HCT116 (cell line): Measurements from ENCODE around the gene SF3A2. TPM values are rescaled to one million over a fixed set of nuclear protein-coding genes. Genes with fewer than 3 reads are reported as not detected.

Source experiments
- ATAC-seq: fragments of 200-7000 bp; cut with Tn5 transposase; 2 replicates; pipeline ENCODE4 v1.9.1; 2020; ENCODE audit warnings: mild to moderate bottlenecking, moderate library complexity
- BruUV-seq: library from RNA; stranded (reverse); fragments of 400-500 nt; replicated peaks from 2 replicates; lab custom pipeline; 2021; lab: Mats Ljungman, UMichigan
- CTCF ChIA-PET: fragments of 300-600 bp; sonication (Branson Sonifier 250); formaldehyde crosslinking; loops from one replicate; lab custom pipeline; 2021; ENCODE audit warnings: antibody characterized with exemption; lab: Charles Lee
- POLR2A ChIA-PET: fragments of 300-600, 350-600 bp; sonication (Branson Sonifier 250); formaldehyde crosslinking; loops from one replicate; lab custom pipeline; 2021; ENCODE audit warnings: antibody characterized with exemption; lab: Charles Lee
- RAD21 ChIA-PET, 2 experiments: fragments of 300-600 bp; sonication (Branson Sonifier 250); formaldehyde crosslinking; loops; one replicate each; lab custom pipeline; 2023; ENCODE audit warnings: low total read pairs in 2 of 2; ENCODE audit not compliant: uncharacterized antibody in 2 of 2, unreplicated experiment in 2 of 2, low non-redundant PET in 1 of 2; lab: Charles Lee
- DNase-seq: peaks from one replicate; pipeline ENCODE4 v3.0.0-alpha.2; 2010; ENCODE audit warnings: low read depth, low spot score
- H2AFZ ChIP-seq: fragments of 200-600 bp; shearing (Covaris generic), sonication (generic); 2 replicates; pipeline ENCODE4 v1.6.1; 2017; ENCODE audit warnings: low read depth, mixed run types, mixed read lengths, antibody characterized with exemption, low read length; ENCODE audit not compliant: poor library complexity, severe bottlenecking
- H3K27ac ChIP-seq: 2 replicates; pipeline ENCODE4 v1.5.1; 2012; ENCODE audit warnings: low read depth, low read length
- H3K27me3 ChIP-seq: fragments of 200-600 bp; sonication (generic); 2 replicates; pipeline ENCODE4 v1.6.1; 2016; ENCODE audit warnings: mixed run types, low read length, mixed read lengths; ENCODE audit not compliant: insufficient read depth
- H3K36me3 ChIP-seq, 2 experiments: fragments of 200-500 bp in 1 of 2; fragments of 200-600 bp in 1 of 2; sonication (Bioruptor generic) in 1 of 2; sonication (generic) in 1 of 2; 2 replicates each; pipeline versions ENCODE4 v1.5.1 to v1.6.1; 2014 to 2016; ENCODE audit warnings: low read length in 2 of 2, inconsistent platforms in 1 of 2, mixed read lengths in 1 of 2, mixed run types in 1 of 2; ENCODE audit not compliant: insufficient read depth in 2 of 2, control insufficient read depth in 1 of 2
- H3K4me1 ChIP-seq, 2 experiments: fragments of 200-600 bp in 1 of 2; sonication (generic) in 1 of 2; 2 replicates each; pipeline versions ENCODE4 v1.5.1 to v1.6.1; 2012 to 2017; ENCODE audit warnings: low read length in 2 of 2, inconsistent platforms in 1 of 2, mild to moderate bottlenecking in 1 of 2, mixed read lengths in 1 of 2, mixed run types in 1 of 2, moderate library complexity in 1 of 2; ENCODE audit not compliant: insufficient read depth in 2 of 2, control insufficient read depth in 1 of 2
- H3K4me2 ChIP-seq: fragments of 200-600 bp; sonication (generic); 2 replicates; pipeline ENCODE4 v1.6.1; 2017; ENCODE audit warnings: mixed run types, low read length, mixed read lengths
- H3K4me3 ChIP-seq, 2 experiments: fragments of 200-600 bp in 1 of 2; sonication (generic) in 1 of 2; replicated peaks in 1 of 2; 2 replicates each; pipeline ENCODE4 v1.5.1; 2011 to 2016; ENCODE audit warnings: low read length in 2 of 2, control low read depth in 1 of 2, low read depth in 1 of 2, mild to moderate bottlenecking in 1 of 2, mixed read lengths in 1 of 2, mixed run types in 1 of 2
- H3K79me2 ChIP-seq: fragments of 200-600 bp; sonication (generic); 2 replicates; pipeline ENCODE4 v1.6.1; 2017; ENCODE audit warnings: mild to moderate bottlenecking, mixed run types, low read length, moderate library complexity, mixed read lengths; ENCODE audit not compliant: insufficient read depth
- H3K9ac ChIP-seq: fragments of 200-600 bp; sonication (generic); 2 replicates; pipeline ENCODE4 v1.6.1; 2016; ENCODE audit warnings: low read length, mixed read lengths
- H3K9me2 ChIP-seq: fragments of 200-600 bp; sonication (generic), shearing (Covaris generic); 2 replicates; pipeline ENCODE4 v1.6.1; 2017; ENCODE audit warnings: mixed run types, mild to moderate bottlenecking, moderate library complexity; ENCODE audit not compliant: insufficient read depth
- H3K9me3 ChIP-seq, 2 experiments: fragments of 200-500 bp in 1 of 2; fragments of 200-600 bp in 1 of 2; sonication (Bioruptor generic) in 1 of 2; sonication (generic) in 1 of 2; 2 replicates each; pipeline ENCODE4 v1.6.1; 2014 to 2017; ENCODE audit warnings: low read length in 2 of 2, mixed read lengths in 2 of 2, inconsistent platforms in 1 of 2, low read depth in 1 of 2, mild to moderate bottlenecking in 1 of 2, mixed run types in 1 of 2, moderate library complexity in 1 of 2; ENCODE audit not compliant: control insufficient read depth in 1 of 2, insufficient read depth in 1 of 2
- H4K20me1 ChIP-seq: fragments of 200-600 bp; sonication (generic), shearing (Covaris generic); 2 replicates; pipeline ENCODE4 v1.6.1; 2017; ENCODE audit warnings: mixed run types, mild to moderate bottlenecking, moderate library complexity; ENCODE audit not compliant: insufficient read depth
- ELF1 ChIP-seq: IDR thresholded peaks from 2 replicates; pipeline ENCODE4 v1.6.1; 2012; ENCODE audit warnings: low read depth, borderline replicate concordance
- EZH2 ChIP-seq: fragments of 200-600 bp; sonication (generic); IDR thresholded peaks from 2 replicates; pipeline ENCODE4 v1.6.1; 2017; ENCODE audit warnings: antibody characterized with exemption, mixed run types
- JUND ChIP-seq: IDR thresholded peaks from 2 replicates; pipeline ENCODE4 v1.6.1; 2012
- RAD21 ChIP-seq: IDR thresholded peaks from 2 replicates; pipeline ENCODE4 v1.6.1; 2012; ENCODE audit warnings: low read depth, mild to moderate bottlenecking
- SIN3A ChIP-seq: IDR thresholded peaks from 2 replicates; pipeline ENCODE4 v1.6.1; 2012; ENCODE audit warnings: low read depth
- SP1 ChIP-seq: IDR thresholded peaks from 2 replicates; pipeline ENCODE4 v1.6.1; 2012; ENCODE audit warnings: low read depth
- SRF ChIP-seq: IDR thresholded peaks from 2 replicates; pipeline ENCODE4 v1.6.1; 2012; ENCODE audit warnings: low read depth
- YY1 ChIP-seq: IDR thresholded peaks from 2 replicates; pipeline ENCODE4 v1.6.1; 2011; ENCODE audit warnings: low read length, low read depth, moderate library complexity, mild to moderate bottlenecking; ENCODE audit not compliant: insufficient replicate concordance; ENCODE audit errors: extremely low read depth
- intact Hi-C: fragments of 100-400 bp; cut with micrococcal nuclease; formaldehyde crosslinking; loops from 2 replicates; pipeline ENCODE4 v1.10.0; 2022
- total RNA-seq: library from RNA; stranded (reverse); gene quantifications from one replicate; pipeline ENCODE4 v1.2.1, GENCODE V29; 2021; ENCODE audit not compliant: unreplicated experiment
- TF ChIP-seq, protein P1 (sequence below): IDR thresholded peaks from 2 replicates; pipeline ENCODE4 v1.6.1; 2012
- TF ChIP-seq, protein P2 (sequence below): IDR thresholded peaks from 2 replicates; pipeline ENCODE4 v1.6.1; 2012; ENCODE audit warnings: low read depth
- TF ChIP-seq, protein P3 (sequence below): IDR thresholded peaks from 2 replicates; pipeline ENCODE4 v1.6.1; 2012

Gene SF3A2
- total RNA-seq, 1 experiment from 2014 or later = 166 TPM

DNA sequence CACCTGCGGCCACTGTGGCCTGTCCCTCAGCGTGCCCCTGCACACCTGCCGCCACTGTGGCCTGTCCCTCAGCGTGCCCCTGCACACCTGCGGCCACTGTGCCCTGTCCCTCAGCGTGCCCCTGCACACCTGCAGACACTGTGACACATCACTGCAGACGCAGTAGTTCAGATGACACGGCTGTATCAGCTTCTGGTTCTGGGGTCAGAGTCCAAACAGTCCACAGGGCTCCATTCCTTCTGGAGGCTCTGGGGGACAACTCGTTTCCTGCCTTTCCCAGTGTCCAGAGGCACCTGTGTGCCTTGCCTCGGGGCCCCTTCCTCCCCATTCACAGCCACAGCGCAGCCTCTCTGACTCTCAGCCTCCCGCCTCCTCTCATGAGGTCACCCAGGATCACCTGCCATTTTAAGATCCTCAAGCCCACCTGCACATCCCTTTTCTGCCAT is 5.5 kb downstream of the SF3A2 start:
- Histone ChIP-seq H3K9me2 (no peaks in the 10 kb centered on the region), H3K9ac (no peak overlapping the region), H3K27ac (no peak overlapping the region), H3K9me3 (no peaks in the 10 kb centered on the region), H3K4me3 (no peak overlapping the region), H2AFZ (no peak overlapping the region), H4K20me1 (peaks cover 39% of the 10 kb centered on the region; the same call in 1 of the 2 replicates), H3K27me3 (no peaks in the 10 kb centered on the region), H3K79me2 (peaks cover 92% of the 10 kb centered on the region), H3K4me2 (no peak overlapping the region), H3K36me3 (peaks cover 39 to 88% of the 10 kb centered on the region in 2 experiments), H3K4me1 (peaks cover 15 to 35% of the 10 kb centered on the region in 2 experiments; a peak in 3 of 4 replicates)
- DNase-seq (no peak), ATAC-seq (no peak)
- no TSS peak for BruUV-seq
- ChIA-PET CTCF (no interaction called here), RAD21 (no interaction called here), POLR2A (no interaction called here)
- intact Hi-C loops = no loop called here
- TF ChIP-seq JUND (no peak), YY1 (no peak), SIN3A (no peak), RAD21 (no peak), ELF1 (no peak), EZH2 (no peak), SRF (no peak), SP1 (no peak)
- TF ChIP-seq, protein P1, sequence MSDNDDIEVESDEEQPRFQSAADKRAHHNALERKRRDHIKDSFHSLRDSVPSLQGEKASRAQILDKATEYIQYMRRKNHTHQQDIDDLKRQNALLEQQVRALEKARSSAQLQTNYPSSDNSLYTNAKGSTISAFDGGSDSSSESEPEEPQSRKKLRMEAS = no peak
- TF ChIP-seq, protein P2, sequence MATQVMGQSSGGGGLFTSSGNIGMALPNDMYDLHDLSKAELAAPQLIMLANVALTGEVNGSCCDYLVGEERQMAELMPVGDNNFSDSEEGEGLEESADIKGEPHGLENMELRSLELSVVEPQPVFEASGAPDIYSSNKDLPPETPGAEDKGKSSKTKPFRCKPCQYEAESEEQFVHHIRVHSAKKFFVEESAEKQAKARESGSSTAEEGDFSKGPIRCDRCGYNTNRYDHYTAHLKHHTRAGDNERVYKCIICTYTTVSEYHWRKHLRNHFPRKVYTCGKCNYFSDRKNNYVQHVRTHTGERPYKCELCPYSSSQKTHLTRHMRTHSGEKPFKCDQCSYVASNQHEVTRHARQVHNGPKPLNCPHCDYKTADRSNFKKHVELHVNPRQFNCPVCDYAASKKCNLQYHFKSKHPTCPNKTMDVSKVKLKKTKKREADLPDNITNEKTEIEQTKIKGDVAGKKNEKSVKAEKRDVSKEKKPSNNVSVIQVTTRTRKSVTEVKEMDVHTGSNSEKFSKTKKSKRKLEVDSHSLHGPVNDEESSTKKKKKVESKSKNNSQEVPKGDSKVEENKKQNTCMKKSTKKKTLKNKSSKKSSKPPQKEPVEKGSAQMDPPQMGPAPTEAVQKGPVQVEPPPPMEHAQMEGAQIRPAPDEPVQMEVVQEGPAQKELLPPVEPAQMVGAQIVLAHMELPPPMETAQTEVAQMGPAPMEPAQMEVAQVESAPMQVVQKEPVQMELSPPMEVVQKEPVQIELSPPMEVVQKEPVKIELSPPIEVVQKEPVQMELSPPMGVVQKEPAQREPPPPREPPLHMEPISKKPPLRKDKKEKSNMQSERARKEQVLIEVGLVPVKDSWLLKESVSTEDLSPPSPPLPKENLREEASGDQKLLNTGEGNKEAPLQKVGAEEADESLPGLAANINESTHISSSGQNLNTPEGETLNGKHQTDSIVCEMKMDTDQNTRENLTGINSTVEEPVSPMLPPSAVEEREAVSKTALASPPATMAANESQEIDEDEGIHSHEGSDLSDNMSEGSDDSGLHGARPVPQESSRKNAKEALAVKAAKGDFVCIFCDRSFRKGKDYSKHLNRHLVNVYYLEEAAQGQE = no peak
- TF ChIP-seq, protein P3, sequence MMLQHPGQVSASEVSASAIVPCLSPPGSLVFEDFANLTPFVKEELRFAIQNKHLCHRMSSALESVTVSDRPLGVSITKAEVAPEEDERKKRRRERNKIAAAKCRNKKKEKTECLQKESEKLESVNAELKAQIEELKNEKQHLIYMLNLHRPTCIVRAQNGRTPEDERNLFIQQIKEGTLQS = no peak
